HuH-7.5 (cell line): ENCODE data around the gene TRPM6.
"Not testable (repeated sequence)": the region's sequence is repeated elsewhere in the genome, so short reads cannot be mapped to it uniquely, and the experiment has no call there.

Experiments used
- DNase-seq: peaks from one replicate; pipeline ENCODE4 v3.0.0; 2011; ENCODE audit warnings: low spot score

TRPM6 gene

DNA sequence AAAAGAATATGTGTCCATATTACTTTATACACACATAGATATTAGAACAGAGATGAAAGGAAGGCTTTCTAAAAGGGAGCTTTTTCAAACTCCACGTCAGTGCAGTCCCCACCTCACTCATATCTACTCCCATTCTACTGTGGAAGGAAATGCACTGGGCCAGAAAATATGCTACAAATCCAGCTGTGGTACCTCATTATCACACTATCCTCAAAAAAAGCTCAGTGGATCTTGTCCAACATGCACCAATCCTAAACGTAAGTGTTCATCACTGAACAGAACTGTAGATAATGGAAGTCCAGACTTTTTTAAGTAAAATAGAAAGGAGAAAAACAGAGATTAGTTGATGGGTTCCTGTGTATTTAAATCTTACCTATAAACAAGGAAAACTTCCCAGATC, 27.9 kb downstream of the TRPM6 start:
- no peak for DNase-seq

DNA sequence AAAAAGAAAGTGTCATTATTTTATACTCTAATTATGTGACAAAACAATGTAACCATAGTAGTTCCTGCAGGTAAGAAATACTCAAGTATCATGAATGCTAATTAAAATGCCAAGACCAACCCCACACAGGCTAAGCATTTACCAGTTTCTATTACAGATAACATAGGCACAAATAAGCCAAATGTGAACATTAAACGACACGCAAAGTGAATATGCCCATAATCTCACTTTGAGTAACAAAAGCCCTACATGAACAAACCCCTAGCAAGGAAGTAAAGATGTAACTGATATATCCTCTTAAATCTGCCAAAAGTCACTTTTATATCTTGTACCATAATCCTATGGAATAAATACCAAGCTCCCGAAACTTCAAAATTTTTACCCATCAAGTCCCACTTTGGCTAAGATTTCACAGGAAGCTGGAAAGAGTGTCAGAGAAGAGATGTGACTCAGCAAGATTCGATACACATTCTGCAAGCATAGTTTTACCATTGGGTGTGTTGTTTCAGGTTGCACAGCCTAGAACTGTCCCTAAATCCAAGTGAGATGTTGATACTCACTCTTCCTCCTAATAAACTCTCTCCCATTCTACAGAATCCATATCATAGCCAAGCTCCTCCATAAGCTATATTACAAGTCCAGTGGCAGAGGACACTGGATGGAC, 28.8 kb downstream of the TRPM6 start:
- DNase-seq = no peak

DNA sequence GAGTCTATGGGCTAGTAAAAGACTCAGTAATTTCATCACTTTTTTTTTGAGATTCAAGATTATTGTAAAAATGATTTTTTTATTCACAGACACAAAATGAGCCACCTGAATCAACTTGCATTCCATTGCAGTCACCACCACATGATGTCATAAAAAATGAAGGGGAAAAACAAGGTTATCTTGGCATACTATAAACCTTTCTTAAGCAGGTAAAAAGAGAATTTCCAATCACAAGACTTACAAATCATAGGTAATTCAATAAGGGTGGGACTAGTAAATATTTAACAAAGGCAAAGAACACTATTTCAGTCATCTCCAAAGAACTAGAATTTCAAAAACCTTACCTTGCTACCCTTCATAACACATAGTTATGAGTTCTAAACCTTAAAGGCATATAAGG, 30.7 kb downstream of the TRPM6 start:
- no peak for DNase-seq

DNA sequence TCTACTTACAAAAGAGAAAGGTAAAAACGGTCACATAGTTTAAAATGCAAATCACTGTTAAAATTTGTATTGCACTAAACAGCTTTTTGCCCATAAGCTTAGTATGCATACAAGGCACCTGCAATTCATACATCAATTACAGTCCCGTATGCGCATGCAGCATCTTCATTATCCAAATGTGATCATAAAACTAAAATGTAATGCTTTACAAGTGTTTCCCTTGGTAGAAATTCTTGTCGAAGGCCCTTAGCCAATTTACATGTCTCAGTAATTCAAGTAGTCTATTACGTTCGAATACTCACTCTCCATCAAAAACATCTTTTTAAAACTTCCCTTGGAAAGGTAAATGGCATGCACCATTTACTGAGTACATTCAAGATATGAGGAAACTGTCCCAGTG, 32.6 kb downstream of the TRPM6 start:
- no peak for DNase-seq

DNA sequence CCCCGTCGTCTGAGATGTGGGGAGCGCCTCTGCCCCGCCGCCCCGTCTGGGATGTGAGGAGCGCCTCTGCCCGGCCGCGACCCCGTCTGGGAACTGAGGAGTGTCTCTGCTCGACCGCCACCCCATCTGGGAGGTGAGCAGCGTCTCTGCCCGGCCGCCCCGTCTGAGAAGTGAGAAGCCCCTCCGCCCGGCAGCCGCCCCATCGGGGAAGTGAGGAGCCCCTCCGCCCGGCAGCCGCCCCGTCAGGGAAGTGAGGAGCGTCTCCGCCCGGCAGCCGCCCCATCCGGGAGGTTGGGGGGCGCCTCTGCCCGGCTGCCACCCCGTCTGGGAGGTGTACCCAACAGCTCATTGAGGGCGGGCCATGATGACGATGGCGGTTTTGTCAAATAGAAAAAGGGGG, 34.7 kb downstream of the TRPM6 start:
- not testable (repeated sequence) for DNase-seq

- no peak for DNase-seq
Measured at GRCh38 chr9:74848153-74848525, 39.6 kb downstream of the TRPM6 start.

DNA sequence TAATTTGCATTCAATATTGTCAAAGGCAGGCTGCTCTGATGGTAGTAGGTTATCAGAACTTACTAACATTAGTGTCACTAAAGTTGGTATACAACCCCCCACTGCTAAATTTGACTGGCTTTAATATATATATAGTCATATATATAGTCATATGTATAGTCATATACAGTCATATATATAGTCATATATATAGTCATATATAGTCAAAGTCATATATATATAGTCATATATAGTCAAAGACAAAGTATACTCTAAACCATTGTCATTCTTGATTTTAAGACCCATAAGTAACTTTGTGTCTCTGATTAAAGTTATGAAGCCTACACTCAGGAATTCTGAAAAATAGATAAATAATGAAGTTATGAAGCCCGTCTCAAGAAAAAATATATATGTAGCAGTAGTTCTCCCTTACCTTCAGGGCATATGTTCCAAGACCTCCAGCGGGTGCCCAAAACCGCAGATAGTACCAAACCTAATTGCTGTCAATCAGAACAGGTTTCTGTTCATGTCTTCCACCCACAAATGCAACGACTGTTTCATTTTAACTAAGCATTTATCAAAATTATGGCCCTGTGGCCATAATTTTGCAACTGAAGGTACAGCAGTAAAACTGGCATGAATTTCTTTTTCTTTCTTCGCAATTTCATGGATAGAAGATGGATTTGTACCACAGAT, 40.1 kb downstream of the TRPM6 start:
- no peak for DNase-seq

- DNase-seq = no peak
Measured at GRCh38 chr9:74846766-74847165, 41.0 kb downstream of the TRPM6 start.

- no peak for DNase-seq
Measured at GRCh38 chr9:74838351-74838750, 49.4 kb downstream of the TRPM6 start.

DNA sequence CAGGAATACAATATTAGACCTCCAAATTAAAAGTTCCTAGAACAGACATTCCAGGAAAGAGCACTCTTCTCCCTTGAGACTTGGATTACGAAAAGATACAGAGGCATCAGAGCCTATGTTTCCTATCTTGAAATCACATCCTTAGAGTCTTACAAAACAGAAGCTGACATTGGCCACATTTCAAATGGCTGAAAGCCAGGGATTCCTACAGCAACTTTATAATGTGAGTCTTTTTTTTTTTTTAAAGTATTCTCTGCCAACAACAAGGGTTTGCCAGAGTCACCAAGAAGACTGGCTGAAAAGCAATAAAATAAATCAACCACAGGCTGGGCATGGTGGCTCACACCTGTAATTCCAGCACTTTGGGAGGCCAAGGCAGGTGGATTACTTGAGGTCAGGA, 63.1 kb downstream of the TRPM6 start:
- no peak for DNase-seq

GRCh38 chr9:74821636-74822035, 66.1 kb downstream of the TRPM6 start:
- DNase-seq = no peak

DNA sequence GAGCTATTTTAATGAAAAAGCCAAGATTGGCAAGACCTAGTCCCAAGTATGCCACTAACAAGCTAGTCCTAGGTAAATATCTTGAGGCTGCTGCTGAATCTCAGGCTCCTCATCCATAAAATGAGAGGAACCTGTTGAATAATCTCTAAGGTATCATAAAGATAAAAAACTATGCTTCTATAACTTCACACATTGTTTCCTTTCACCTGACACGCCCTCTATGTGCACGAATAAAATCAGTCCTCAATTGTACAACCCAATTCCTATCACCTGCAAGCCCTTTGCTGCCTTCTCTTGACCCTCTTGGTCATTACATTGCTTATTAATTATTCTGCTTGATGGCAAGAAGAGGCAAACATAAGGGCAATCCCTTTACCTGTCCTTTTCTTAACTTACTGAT, 69.9 kb downstream of the TRPM6 start:
- DNase-seq = no peak

GRCh38 chr9:74817281-74817810, 70.4 kb downstream of the TRPM6 start:
- DNase-seq = no peak

GRCh38 chr9:74810200-74810599, 77.5 kb downstream of the TRPM6 start:
- no peak for DNase-seq

DNA sequence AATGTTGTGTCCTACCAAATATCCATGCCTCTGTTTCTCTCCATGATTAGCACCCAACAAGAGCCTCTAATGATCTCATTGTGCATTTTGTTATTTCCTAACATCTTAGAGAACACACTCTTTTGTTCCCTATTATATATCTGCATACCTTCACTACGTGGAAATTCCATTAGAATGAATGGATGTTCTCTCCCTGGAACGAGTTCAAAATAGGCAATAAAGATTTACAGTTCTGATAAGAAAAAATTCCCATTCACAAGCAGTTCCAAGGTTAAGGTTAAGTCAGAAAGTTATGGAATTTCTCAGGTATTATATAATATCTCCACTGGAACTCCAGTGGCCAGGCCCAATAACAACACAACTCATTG, 83.7 kb downstream of the TRPM6 start:
- DNase-seq = no peak

DNA sequence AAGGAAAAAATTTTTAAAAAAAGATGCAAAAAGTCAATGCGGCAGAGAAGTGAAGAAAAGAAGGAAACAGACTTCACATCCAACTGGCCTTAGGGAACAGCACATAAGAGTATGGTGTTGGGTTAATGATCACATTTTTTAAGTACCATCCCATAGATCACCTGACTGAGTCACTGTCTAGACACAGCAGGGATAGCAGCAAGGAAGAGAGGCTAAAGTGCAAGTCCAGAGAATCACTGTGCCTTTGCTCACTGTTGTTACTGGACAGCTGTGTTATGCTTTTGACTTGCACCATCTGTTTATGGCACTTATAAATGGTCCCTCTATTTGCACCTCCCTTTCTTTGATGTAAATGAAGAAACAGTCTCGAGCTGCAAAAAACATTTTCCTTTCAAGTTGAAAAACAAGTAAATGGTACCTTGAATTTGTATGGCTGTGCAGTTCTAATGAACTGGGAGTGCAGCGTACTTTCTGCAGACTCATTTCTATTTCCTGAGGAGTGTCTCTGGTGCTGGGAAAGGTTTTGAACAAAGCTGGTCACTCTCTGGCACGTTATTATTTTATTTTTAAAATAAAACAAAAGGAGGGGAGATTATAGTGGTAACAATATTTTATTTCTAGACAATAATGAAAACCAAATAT, 84.2 kb downstream of the TRPM6 start:
- no peak for DNase-seq

- no peak for DNase-seq
Measured at GRCh38 chr9:74800226-74800625, 87.5 kb downstream of the TRPM6 start.

DNA sequence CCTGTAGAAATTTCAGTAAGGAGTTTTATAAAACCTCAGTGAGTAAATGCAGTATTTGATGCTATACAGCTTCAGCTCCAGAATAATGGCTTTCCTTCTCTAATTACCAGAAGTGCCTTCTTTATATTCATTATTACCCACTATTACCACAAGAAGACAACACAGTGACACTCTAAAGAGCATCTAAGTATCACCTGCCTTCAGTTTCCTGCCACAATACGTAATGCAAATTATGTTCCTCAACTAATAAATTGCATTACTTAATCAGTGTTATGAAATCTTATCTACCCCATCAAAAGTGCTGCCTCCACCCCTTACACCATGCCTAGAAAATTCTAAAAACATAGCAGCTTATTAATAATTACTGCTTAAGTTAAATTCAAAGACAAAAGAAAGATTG, 91.9 kb downstream of the TRPM6 start:
- no peak for DNase-seq

- no peak for DNase-seq
Measured at GRCh38 chr9:74795081-74795480, 92.6 kb downstream of the TRPM6 start.

DNA sequence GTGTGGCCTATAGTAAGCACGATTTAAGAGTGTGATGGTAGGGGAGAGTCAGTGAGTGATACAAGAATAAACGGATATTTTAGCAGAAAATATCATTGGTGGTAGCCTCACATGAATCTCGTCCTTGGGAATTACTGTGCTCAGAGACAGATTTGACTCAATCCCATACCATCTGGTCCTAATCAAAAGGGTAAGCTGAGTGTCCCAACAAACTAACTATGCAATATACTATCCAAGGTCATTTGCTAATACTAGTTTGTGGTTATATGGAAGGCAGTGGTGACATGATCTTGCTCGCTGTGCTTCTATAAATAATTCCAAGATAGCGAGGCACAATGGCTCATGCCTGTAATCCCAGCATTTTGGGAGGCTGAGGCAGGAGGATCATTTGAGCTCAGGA, 103.2 kb downstream of the TRPM6 start:
- no peak for DNase-seq

GRCh38 chr9:74783408-74783807, 104.3 kb downstream of the TRPM6 start:
- no peak for DNase-seq

GRCh38 chr9:74777136-74777879, 110.4 kb downstream of the TRPM6 start:
- peak; percentile 21 for DNase-seq

GRCh38 chr9:74775396-74775795, 112.3 kb downstream of the TRPM6 start:
- DNase-seq = no peak
